ENCODE measurements around the gene CCDC68. TPM values are rescaled to one million over a fixed set of nuclear protein-coding genes. Genes with fewer than 3 reads are reported as not detected.

Gene CCDC68
- total and polyA plus RNA-seq, 2 of the 4 experiments (the other 2 are of a cell fraction): 0.46 to 0.54 TPM

GRCh38 chr18:54950221-54950620, 9.0 kb downstream of the CCDC68 start:
- dilution Hi-C loops (cut with HindIII; ENCODE audit: low sequenced_read_pairs, unreplicated experiment): no loop called here
- no peak overlapping the region for H2BK20ac ChIP-seq (ENCODE audit: low read depth, low read length)

More at GRCh38 chr18:54950221-54950620, 9.0 kb downstream of the CCDC68 start:
- Histone ChIP-seq H2AK9ac (replicated peaks; ENCODE audit: low read depth, low read length, poor library complexity) (no peak overlapping the region), H2BK120ac (ENCODE audit: low read depth, low read length) (no peak overlapping the region), H3K4me1 (ENCODE audit: control insufficient read depth, insufficient read depth, low read length) (peaks cover 12% of the 10 kb centered on the region), H2AK5ac (ENCODE audit: low read depth, low read length) (0 out of 2 replicates have a peak overlapping the region, but pooled peaks have one; percentile 10), H3K9me3 (ENCODE audit: control insufficient read depth, insufficient read depth, low read length) (no peaks in the 10 kb centered on the region), H3K23ac (ENCODE audit: low read depth, low read length) (no peak overlapping the region), H4K91ac (ENCODE audit: insufficient read depth, low read depth, low read length) (no peak overlapping the region), H3K27me3 (ENCODE audit: control insufficient read depth, insufficient read depth, low read length) (no peaks in the 10 kb centered on the region), H3K9ac (ENCODE audit: low read depth, low read length) (no peak overlapping the region), H3K56ac (ENCODE audit: extremely low read depth, insufficient read depth, low read length) (no peak overlapping the region), H3K4ac (ENCODE audit: low read depth, low read length) (no peak overlapping the region), H3K4me3 (ENCODE audit: insufficient read depth, low read depth, low read length) (no peak overlapping the region), H4K20me1 (ENCODE audit: insufficient read depth, low read length) (no peaks in the 10 kb centered on the region), H4K5ac (ENCODE audit: low read depth, low read length) (no peak overlapping the region), H3K79me1 (ENCODE audit: low read depth in 1 of 2, low read length in 2 of 2) (peaks cover 0 to 29% of the 10 kb centered on the region in 2 experiments; a peak in 2 of 4 replicates), H3K14ac (replicated peaks; ENCODE audit: low read depth, low read length) (no peak overlapping the region), H3K18ac (ENCODE audit: low read depth, low read length) (no peak overlapping the region), H4K8ac (ENCODE audit: low read depth in 2 of 2, low read length in 2 of 2) (no peak overlapping the region), H3K36me3 (ENCODE audit: control insufficient read depth, insufficient read depth, low read length) (no peaks in the 10 kb centered on the region), H2AFZ (replicated peaks; ENCODE audit: low read length, poor library complexity) (no peak overlapping the region), H2BK15ac (ENCODE audit: low read depth, low read length) (no peak overlapping the region), H2BK5ac (ENCODE audit: low read depth, low read length, poor library complexity, severe bottlenecking) (no peak overlapping the region), H3K27ac (ENCODE audit: insufficient read depth, low read length) (no peak overlapping the region), H3K9me1 (ENCODE audit: insufficient read depth, low read length) (peaks cover 13% of the 10 kb centered on the region), H3K4me2 (ENCODE audit: low read depth, low read length) (no peak overlapping the region)
- TF ChIP-seq SMC3 (IDR thresholded peaks at IDR 0.05; ENCODE audit: low read depth, low read length): no peak
- no peak for TF ChIP-seq POLR2A (IDR thresholded peaks at IDR 0.05; ENCODE audit: low read depth, low read length)
- TF ChIP-seq CTCF (conservative IDR thresholded peaks at IDR 0.05; ENCODE audit: low read depth, low read length): no peak
- no peak for TF ChIP-seq CHD1 (IDR thresholded peaks at IDR 0.05; ENCODE audit: low read depth, low read length)
- no peak for TF ChIP-seq MXI1 (IDR thresholded peaks at IDR 0.05; ENCODE audit: borderline replicate concordance, low read depth, low read length)
- no peak for TF ChIP-seq BHLHE40 (IDR thresholded peaks at IDR 0.05; ENCODE audit: low read depth, low read length)
- TF ChIP-seq USF2 (IDR thresholded peaks at IDR 0.05; ENCODE audit: low read depth, low read length): no peak
- TF ChIP-seq FOS (IDR thresholded peaks at IDR 0.05; ENCODE audit: low read depth, low read length): no peak
- no peak for TF ChIP-seq RAD21 (IDR thresholded peaks at IDR 0.05; ENCODE audit: low read length)
- no peak for TF ChIP-seq CEBPB (IDR thresholded peaks at IDR 0.05; ENCODE audit: low read depth, low read length)
- TF ChIP-seq NFE2L2 (IDR thresholded peaks at IDR 0.05; ENCODE audit: low read depth, low read length): no peak
- TF ChIP-seq MAZ (IDR thresholded peaks at IDR 0.05; ENCODE audit: borderline replicate concordance, low read depth, low read length): no peak
- TF ChIP-seq RCOR1 (IDR thresholded peaks at IDR 0.05; ENCODE audit: insufficient replicate concordance, low read length): no peak
- TF ChIP-seq MAFK (IDR thresholded peaks at IDR 0.05; ENCODE audit: low read depth, low read length): no peak
- no peak for TF ChIP-seq ELK1 (IDR thresholded peaks at IDR 0.05; ENCODE audit: borderline replicate concordance, low read depth, low read length)
- no peak for TF ChIP-seq RFX5 (IDR thresholded peaks at IDR 0.05; ENCODE audit: low read depth, low read length)
- no TSS peak for BruUV-seq (replicated peaks)
- intact Hi-C loops (cut with micrococcal nuclease) (no loop called here), in situ Hi-C loops (cut with MboI; ENCODE audit: low sequenced_read_pairs) (no loop called here)
- DNase-seq: no peak
- ATAC-seq (ENCODE audit: low read depth): no peak
- WGBS, 2 experiments (ENCODE audit: extremely low coverage in 2 of 2, insufficient read length in 1 of 2): no CpG with 5 or more reads among the region's 7 CpGs
- CTCF ChIA-PET: interaction anchor here (1.1 kb wide), 1 partner anchor 10 kb away, joined by 3 read pairs; no protein-coding TSS in a partner anchor
- POLR2A ChIA-PET (ENCODE audit: unreplicated experiment): no interaction called here

All from IMR-90 (cell line).